Amniotic stem cell (primary cell): ENCODE results near the gene GBE1.
"Not testable (repeated sequence)": the region's sequence is repeated elsewhere in the genome, so short reads cannot be mapped to it uniquely, and the experiment has no call there.

Source experiments
- DNase-seq: peaks from one replicate; lab custom pipeline; 2025; lab: John Stamatoyannopoulos, UW

GBE1 gene

DNA sequence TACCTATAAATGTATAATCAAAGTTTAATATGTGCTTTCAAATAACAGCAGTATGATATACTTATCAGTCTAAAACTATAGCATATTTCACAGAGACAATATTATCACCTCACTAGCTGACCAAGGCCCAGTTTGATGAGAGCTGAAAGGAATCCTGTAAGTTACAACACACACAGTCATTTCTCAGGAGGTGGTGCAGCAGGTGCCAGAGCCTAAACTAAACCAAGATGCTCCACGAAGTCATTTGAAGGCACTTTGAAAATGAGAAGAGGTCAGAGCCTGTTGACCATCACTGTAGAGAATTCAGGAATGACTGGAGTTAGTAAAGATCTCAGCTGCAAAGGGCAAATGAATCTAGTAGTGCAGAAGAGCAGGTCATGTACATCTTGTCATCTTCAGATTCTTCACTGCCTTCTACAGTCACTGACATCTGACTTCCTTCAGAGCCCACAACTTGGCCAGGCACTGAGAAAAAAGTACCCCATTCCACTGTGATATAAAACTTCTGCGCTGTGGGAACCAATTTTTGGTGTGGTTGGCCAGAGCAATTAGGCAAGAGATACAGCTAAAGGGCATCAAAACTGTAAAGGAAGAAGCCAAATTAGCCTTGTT lies 7.9 kb downstream of the GBE1 start:
- no peak for DNase-seq

DNA sequence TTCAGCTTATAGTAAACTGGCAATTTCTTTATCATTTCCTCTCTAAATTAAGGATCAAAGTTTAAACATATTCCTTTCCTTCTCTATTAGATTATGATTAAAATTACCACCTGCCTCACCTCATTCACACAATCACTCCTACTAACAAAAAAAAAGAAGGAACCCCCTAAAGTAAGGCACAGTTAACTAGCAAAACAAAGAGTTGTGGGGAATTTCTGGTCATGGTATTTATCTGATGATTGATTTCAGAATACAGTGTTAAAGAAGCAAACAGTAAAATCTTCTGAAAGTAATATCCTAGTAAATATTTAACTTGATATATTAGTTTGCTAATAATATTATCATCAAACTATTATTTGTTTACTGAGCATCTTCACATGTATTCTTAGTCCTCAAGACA lies 8.8 kb downstream of the GBE1 start:
- DNase-seq = no peak

DNA sequence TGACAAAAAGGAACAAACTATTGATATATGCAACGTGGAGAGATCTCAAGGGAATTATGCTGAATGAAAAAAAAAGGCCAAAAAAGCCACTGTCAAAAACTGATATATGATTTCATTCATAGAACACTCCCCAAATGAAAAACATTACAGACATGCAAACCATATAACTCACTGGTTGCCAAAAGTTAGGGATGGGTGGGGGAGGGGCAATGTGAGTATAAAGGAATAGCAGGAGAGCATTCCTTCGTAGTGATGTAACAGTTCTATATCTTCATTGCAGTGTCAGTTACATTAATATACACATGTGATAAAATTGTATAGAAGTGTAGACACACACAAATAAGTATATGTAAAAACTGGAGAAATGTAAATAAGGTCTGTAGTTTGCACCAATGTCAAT lies 12.2 kb downstream of the GBE1 start:
- no peak for DNase-seq

- not testable (repeated sequence) for DNase-seq
Measured at GRCh38 chr3:81747280-81747679, 14.2 kb downstream of the GBE1 start.

DNA sequence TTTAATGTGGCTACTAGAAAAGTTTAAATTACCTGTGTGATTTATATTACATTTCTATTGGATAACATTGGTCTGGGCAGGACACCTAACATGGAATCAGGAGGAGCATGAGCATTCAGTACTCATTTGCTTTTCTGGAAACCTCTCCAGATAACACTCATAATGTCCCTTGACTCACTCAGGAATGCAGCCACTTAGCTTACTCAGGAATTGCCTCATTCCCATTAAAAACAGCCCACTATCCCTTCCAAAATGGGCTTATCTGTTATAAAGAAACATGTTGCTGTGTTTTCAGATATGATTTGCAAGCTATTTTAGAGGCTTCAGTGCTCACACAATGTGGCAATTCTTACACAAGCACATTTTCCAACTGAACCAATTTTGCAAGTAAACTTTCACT lies 17.1 kb downstream of the GBE1 start:
- peak; percentile 79 for DNase-seq

GRCh38 chr3:81743096-81744025 lies 18.1 kb downstream of the GBE1 start:
- peak; percentile 79 for DNase-seq

- DNase-seq = no peak
Measured at GRCh38 chr3:81742581-81742980, 18.9 kb downstream of the GBE1 start.

DNA sequence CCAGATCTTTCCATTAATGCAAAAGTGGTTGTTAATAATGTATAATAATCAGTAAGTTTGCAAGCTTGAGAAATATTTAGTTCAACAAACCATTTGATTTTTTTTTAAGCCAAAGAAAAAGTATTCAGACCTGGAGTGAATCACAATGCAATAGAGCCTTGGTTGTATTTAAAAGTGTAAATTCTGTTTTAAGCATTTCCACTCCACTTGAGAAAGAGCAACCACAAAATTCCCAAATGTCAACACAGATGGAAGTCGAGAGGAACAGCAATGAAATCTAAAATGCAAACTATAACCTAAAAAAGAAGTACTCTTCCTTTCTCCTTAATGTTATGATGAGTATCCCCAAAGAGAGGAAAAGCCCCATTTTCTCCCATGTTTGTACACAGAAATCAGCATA lies 20.2 kb downstream of the GBE1 start:
- no peak for DNase-seq

DNA sequence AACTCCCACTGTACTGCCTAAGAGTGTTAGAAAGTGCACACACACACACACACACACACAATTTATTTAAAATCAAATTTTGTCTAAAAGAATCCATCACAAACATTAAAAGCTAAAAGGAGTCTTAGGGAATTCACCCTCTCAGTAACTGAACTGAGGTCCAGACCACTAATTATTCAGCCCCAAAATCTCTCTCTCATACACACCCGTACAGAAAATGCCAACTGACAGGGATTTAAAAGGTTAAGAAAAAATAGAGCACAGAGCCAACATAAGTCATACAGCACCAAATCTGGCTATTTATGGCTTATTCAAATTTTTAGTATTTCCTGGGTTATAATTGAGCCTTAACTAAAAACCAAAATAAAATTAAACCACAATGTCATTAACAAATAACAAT lies 20.7 kb downstream of the GBE1 start:
- DNase-seq = no peak

GRCh38 chr3:81735334-81735733 lies 26.1 kb downstream of the GBE1 start:
- no peak for DNase-seq

DNA sequence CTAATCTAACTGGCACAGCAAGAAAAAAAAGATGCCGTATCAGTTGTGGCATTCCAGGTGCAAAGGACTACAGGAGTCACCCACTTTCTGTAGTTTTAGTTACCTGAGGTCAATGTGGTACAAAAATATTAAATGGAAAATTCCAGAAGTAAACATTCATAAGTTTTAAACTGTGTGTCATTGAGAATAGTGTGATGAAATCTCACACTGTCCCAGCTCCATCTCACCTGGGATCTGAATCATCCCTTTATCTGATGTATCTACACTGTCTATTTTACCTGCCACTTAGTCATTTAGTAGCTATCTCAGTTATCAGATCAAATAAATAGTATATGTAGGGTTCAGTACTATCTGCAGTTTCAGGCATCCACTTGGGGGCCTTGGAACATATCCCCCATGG lies 26.7 kb downstream of the GBE1 start:
- DNase-seq = no peak

DNA sequence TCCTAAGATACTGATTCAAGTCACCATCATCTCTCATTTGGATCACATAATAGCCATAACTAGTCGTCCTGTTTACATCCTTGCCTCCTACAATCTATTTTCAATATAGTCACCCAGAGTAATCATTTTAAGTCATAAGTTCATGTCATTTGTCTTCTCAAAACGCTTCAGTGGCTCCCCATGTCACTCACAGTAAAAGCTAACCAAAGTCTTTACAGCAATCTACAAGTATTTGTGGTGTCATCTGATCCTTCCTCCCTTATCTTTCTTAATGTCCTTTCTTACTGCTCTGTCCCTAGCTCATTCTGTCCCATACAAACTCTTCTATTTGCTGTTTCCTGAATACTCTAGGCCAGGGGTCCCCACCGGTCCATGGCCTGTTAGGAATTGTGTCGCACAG lies 28.8 kb downstream of the GBE1 start:
- DNase-seq = no peak

- peak; percentile 11 for DNase-seq
Measured at GRCh38 chr3:81728766-81729544, 32.5 kb downstream of the GBE1 start.

DNA sequence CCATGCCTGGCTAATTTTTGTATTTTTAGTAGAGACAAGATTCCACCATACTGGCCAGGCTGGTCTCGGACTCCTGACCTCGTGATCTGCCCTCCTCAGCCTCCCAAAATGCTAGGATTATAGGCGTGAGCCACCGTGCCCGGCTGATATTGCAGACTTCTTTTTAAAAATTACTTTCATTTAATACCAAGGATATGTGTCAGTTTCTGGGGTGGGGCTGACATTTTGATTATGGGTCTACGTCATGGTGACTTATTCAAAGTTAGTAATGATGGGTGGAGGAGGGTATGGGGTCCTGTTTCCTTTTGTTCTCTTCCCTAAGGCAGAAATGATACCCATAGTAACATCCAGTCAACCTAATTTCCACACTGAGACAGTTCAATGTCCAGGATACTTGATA lies 34.7 kb downstream of the GBE1 start:
- peak; percentile 34 for DNase-seq

DNA sequence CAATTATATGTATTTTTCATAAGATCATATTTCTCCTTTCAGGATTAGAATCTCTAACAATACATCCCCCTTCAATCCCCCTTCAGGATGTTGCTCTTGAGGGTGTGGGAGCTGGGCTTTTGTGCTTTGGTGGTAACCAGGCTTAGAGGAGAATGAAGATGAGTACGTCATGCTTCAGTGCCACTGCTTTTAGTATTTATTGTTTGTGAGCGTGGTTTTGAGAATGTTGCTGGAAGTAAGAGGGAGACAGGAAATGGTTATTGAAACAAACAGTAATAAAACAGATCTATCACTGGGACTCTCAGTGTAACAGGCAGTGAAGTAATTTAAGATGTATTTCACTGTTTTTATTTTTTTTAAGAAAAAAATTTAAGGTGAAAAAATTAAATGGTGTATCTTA lies 35.3 kb downstream of the GBE1 start:
- no peak for DNase-seq

DNA sequence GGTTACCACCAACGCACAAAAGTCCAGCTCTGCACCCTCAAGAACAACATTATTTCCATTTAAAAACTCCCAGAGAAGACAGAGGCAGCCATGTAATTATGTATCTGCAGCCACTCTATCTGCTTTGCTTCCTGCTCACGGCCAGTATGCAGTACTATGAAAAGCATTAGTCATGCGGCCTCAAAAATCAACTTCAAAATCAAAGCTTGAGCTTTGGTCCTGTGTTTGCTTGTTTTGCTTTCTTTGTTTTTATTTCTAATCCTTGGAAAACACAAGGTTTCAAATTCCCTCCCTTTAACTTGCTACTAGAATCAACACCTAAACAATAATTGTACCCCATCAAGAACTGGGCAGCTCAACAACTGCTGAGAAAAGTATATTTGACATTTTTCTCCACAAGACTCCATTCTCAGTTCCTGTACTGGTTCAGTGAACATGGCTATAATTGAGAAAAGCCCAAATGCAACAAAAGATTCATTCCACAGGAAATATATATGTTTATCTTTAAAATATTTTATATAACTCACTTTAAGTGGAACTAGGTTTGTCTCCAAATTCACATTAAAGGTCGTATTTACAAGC lies 37.6 kb downstream of the GBE1 start:
- DNase-seq = peak; percentile 21

DNA sequence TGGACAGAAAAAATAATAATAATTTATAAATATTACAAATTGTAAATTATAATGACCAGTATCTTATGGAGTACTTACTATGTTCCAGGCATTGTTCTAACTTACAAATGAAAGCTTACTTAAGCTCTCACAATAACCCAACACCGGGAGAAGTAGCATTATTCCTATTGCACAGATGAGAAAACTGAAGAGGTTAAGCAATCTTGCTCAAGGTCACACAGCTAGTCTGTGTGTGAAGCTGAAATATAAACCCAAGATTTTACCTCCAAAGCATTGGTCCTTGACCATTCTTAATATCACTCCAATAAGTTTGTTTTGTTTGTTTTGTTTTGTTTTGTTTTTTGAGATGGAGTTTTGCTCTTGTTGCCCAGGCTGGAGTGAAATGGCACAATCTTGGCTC lies 43.1 kb downstream of the GBE1 start:
- no peak for DNase-seq

GRCh38 chr3:81716870-81717509 lies 44.5 kb downstream of the GBE1 start:
- no peak for DNase-seq

DNA sequence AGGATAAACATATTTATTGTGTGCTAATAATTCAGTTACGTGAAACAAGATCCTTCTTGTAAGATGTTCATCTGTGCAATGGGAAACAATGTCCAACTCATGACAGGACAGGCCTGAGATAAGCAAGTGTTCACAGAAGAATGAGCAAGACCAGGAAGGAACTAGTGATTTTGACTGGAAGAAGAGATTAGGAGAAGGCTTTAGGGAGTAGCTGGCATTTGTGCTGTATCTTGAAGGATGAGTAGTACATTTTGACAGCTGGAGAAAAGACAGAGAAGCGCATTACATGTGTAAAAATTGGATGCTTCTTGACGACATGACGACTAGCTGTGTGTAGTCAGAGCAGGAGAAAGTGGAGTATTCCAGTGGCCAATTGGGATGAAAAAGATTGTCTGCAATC lies 48.4 kb downstream of the GBE1 start:
- DNase-seq = no peak

GRCh38 chr3:81709606-81710005 lies 51.8 kb downstream of the GBE1 start:
- DNase-seq = no peak

DNA sequence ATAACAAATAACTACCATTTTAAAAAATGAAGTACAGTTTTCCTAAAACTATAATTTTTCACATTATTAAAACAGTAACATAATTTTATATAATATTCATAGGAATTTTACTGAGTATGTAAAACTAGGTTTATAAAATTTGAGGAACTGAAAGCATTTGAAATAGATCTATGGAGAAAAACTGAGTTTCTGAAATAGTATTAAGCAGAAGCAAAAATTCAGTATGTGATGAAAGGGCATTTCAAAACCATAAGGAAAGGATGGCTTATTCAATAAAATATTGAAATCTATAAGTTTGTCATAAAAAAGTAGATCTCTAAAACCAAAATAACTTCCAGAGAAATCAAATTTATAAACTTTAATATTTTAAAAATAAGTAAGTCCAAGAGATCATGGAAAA lies 53.4 kb downstream of the GBE1 start:
- no peak for DNase-seq

GRCh38 chr3:81702126-81702525 lies 59.3 kb downstream of the GBE1 start:
- DNase-seq = no peak
